Prostate gland (tissue), 2 donors: ENCODE data around the gene DEFB123.

Experiments used
- CTCF ChIP-seq, 4 experiments: fragments of 200-600 bp in 2 of 4; fragments of 450-650 bp in 2 of 4; sonication (generic) in 2 of 4; IDR thresholded peaks; 1 replicate in 3 of 4; 2 replicates in 1 of 4; pipeline ENCODE4 v1.5.1; 2016 to 2019; ENCODE audit warnings: antibody characterized with exemption in 4 of 4, mild to moderate bottlenecking in 2 of 4, moderate library complexity in 2 of 4
- POLR2A ChIP-seq: fragments of 450-650 bp; IDR thresholded peaks from one replicate; pipeline ENCODE4 v1.6.1; 2016; ENCODE audit warnings: antibody characterized with exemption, mild to moderate bottlenecking
- POLR2AphosphoS5 ChIP-seq: sonication (generic); formaldehyde crosslinking; IDR thresholded peaks from one replicate; pipeline ENCODE4 v1.6.1; 2017; ENCODE audit warnings: antibody characterized with exemption

DNA sequence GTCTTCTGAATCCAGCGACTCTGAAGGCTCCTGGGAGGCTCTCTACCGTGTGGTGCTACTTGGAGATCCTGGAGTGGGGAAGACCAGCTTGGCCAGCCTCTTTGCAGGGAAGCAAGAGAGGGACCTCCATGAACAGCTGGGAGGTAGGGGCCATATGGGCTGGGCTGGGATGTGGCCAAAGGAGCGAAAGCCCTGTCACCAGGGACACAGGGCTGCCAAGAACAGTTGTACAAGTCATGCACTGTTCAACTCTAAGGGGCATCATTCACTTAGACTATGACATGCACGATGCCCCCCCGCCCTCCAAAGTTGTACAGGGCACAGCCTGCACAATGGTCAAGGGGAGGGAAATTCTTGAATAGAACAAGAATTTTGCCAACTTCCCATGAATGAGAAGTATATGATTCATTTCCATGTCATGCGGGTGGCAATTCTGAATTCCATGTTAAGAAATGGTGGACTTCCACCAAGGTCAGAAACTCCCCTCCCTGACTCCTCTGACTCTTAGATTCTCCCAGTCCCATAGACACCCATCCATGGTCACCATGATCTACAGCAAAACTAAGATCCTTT lies 36.3 kb downstream of the DEFB123 start:
- TF ChIP-seq CTCF (IDR thresholded peaks at IDR 0.05), result no peak
- no peak for TF ChIP-seq POLR2AphosphoS5
- TF ChIP-seq POLR2A, result no peak
